ENCODE measurements around the gene POLR1G. TPM values are rescaled to one million over a fixed set of nuclear protein-coding genes. Genes with fewer than 3 reads are reported as not detected.

POLR1G gene
- total RNA-seq, 2 donors from 2014 or later, result 13.2 to 16.0 TPM

- peak; percentile 92 for DNase-seq
- Mint-ChIP-seq H3K9me3 (no peaks in the 10 kb centered on the region), H3K27ac (no peak overlapping the region), H3K27me3 (ENCODE audit: insufficient read depth) (peaks cover 36% of the 10 kb centered on the region), H3K36me3 (ENCODE audit: low read depth) (peaks cover 5% of the 10 kb centered on the region), H3K4me3 (no peak overlapping the region), H3K4me1 (peaks cover 7% of the 10 kb centered on the region)
- no peak overlapping the region for H3K9ac ChIP-seq (ENCODE audit: extremely low read depth, low read length, poor library complexity, severe bottlenecking)
- H3K36me3 ChIP-seq (ENCODE audit: control insufficient read depth, insufficient read depth, low read length), result peaks cover 21% of the 10 kb centered on the region
- peaks cover 3% of the 10 kb centered on the region for H3K4me1 ChIP-seq (ENCODE audit: control insufficient read depth, insufficient read depth, low read length)
- H3K27ac ChIP-seq (ENCODE audit: low read depth, low read length), result no peak overlapping the region
- H3K9me3 ChIP-seq (ENCODE audit: control insufficient read depth, low read length), result no peaks in the 10 kb centered on the region
- WGBS, 2 experiments (ENCODE audit: insufficient coverage in 1 of 2, insufficient read length in 1 of 2), result 86 to 87% methylated on average over 47 to 59 of the region's 59 CpGs
- peak; percentile 66 for TF ChIP-seq CTCF (conservative IDR thresholded peaks at IDR 0.05)
- H3K4me3 ChIP-seq (ENCODE audit: low read length), result no peak overlapping the region
- no peaks in the 10 kb centered on the region for H3K27me3 ChIP-seq (ENCODE audit: control insufficient read depth, insufficient read depth, low read length, poor library complexity, severe bottlenecking)
Observed at GRCh38 chr19:45395821-45396617, 10.4 kb upstream of the POLR1G start.

- no peaks in the 10 kb centered on the region for H3K27me3 ChIP-seq (ENCODE audit: control insufficient read depth, insufficient read depth, low read length, poor library complexity, severe bottlenecking)
- Mint-ChIP-seq H3K27me3 (ENCODE audit: insufficient read depth) (peaks cover 39% of the 10 kb centered on the region), H3K4me1 (peaks cover 24% of the 10 kb centered on the region), H3K9me3 (no peaks in the 10 kb centered on the region), H3K36me3 (ENCODE audit: low read depth) (peaks cover 3% of the 10 kb centered on the region), H3K4me3 (no peak overlapping the region), H3K27ac (no peak overlapping the region)
- no peak for TF ChIP-seq CTCF (conservative IDR thresholded peaks at IDR 0.05)
- 88 to 100% methylated on average over 4 to 6 of the region's 6 CpGs for WGBS, 2 experiments (ENCODE audit: insufficient coverage in 1 of 2, insufficient read length in 1 of 2)
- H3K4me1 ChIP-seq (ENCODE audit: control insufficient read depth, insufficient read depth, low read length), result peaks cover 3% of the 10 kb centered on the region
- H3K27ac ChIP-seq (ENCODE audit: low read depth, low read length), result no peak overlapping the region
- peak; percentile 44 for DNase-seq
- H3K36me3 ChIP-seq (ENCODE audit: control insufficient read depth, insufficient read depth, low read length), result peaks cover 11% of the 10 kb centered on the region
- H3K9me3 ChIP-seq (ENCODE audit: control insufficient read depth, low read length), result no peaks in the 10 kb centered on the region
- no peak overlapping the region for H3K9ac ChIP-seq (ENCODE audit: extremely low read depth, low read length, poor library complexity, severe bottlenecking)
- no peak overlapping the region for H3K4me3 ChIP-seq (ENCODE audit: low read length)
Observed at GRCh38 chr19:45400192-45400591, 6.3 kb upstream of the POLR1G start.

- peaks cover 11% of the 10 kb centered on the region for H3K36me3 ChIP-seq (ENCODE audit: control insufficient read depth, insufficient read depth, low read length)
- H3K4me1 ChIP-seq (ENCODE audit: control insufficient read depth, insufficient read depth, low read length), result peaks cover 3% of the 10 kb centered on the region
- no peak overlapping the region for H3K27ac ChIP-seq (ENCODE audit: low read depth, low read length)
- no peaks in the 10 kb centered on the region for H3K27me3 ChIP-seq (ENCODE audit: control insufficient read depth, insufficient read depth, low read length, poor library complexity, severe bottlenecking)
- no peaks in the 10 kb centered on the region for H3K9me3 ChIP-seq (ENCODE audit: control insufficient read depth, low read length)
- Mint-ChIP-seq H3K36me3 (ENCODE audit: low read depth) (peaks cover 3% of the 10 kb centered on the region), H3K4me1 (peaks cover 22% of the 10 kb centered on the region), H3K27me3 (ENCODE audit: insufficient read depth) (peaks cover 26% of the 10 kb centered on the region), H3K9me3 (no peaks in the 10 kb centered on the region), H3K4me3 (peak overlapping the region; percentile 86), H3K27ac (no peak overlapping the region)
- no peak overlapping the region for H3K4me3 ChIP-seq (ENCODE audit: low read length)
- no peak for DNase-seq
- TF ChIP-seq CTCF (conservative IDR thresholded peaks at IDR 0.05), result no peak
- no peak overlapping the region for H3K9ac ChIP-seq (ENCODE audit: extremely low read depth, low read length, poor library complexity, severe bottlenecking)
- WGBS, 2 experiments (ENCODE audit: insufficient coverage in 1 of 2, insufficient read length in 1 of 2), result 88 to 100% methylated on average over 5 to 6 of the region's 6 CpGs
Observed at GRCh38 chr19:45401815-45402214, 4.6 kb upstream of the POLR1G start.

All from endodermal cell (in vitro differentiated cells).